IMR-90 (cell line): Measurements from ENCODE around the gene CIB1. TPM values are rescaled to one million over a fixed set of nuclear protein-coding genes. Genes with fewer than 3 reads are reported as not detected.

Experiments used
- ATAC-seq: fragments of 200-7000 bp; cut with Tn5 transposase; 2 replicates; pipeline ENCODE4 v1.9.1; 2020; ENCODE audit warnings: low read depth, mild to moderate bottlenecking, moderate library complexity
- BruUV-seq: library from RNA; stranded (reverse); fragments of 400-500 nt; replicated peaks from 2 replicates; lab custom pipeline; 2021; lab: Mats Ljungman, UMichigan
- CTCF ChIA-PET: fragments of 300-600 bp; formaldehyde crosslinking; extraction: SDS; loops from one replicate; lab custom pipeline; 2021; ENCODE audit warnings: antibody characterized with exemption; lab: Yijun Ruan, JAX
- POLR2A ChIA-PET: fragments of 300-600 bp; sonication (Branson Sonifier 250); formaldehyde crosslinking; loops from one replicate; lab custom pipeline; 2022; ENCODE audit warnings: antibody characterized with exemption; ENCODE audit not compliant: unreplicated experiment; lab: Charles Lee
- DNase-seq: peaks from one replicate; pipeline ENCODE4 v3.0.0; 2013
- H2AFZ ChIP-seq: replicated peaks from 2 replicates; pipeline ENCODE3; 2013; ENCODE audit warnings: low read length, mild to moderate bottlenecking; ENCODE audit not compliant: poor library complexity
- H2AK5ac ChIP-seq: 2 replicates; pipeline ENCODE4 v1.6.1; 2013; ENCODE audit warnings: low read depth, low read length, inconsistent platforms
- H2AK9ac ChIP-seq: replicated peaks from 2 replicates; pipeline ENCODE3; 2013; ENCODE audit warnings: mild to moderate bottlenecking, low read depth, low read length, moderate library complexity; ENCODE audit not compliant: poor library complexity
- H2BK120ac ChIP-seq: 2 replicates; pipeline ENCODE4 v1.6.1; 2013; ENCODE audit warnings: low read depth, low read length, inconsistent platforms
- H2BK15ac ChIP-seq: 3 replicates; pipeline ENCODE4 v1.6.1; 2013; ENCODE audit warnings: low read depth, low read length, inconsistent platforms
- H2BK20ac ChIP-seq: 2 replicates; pipeline ENCODE4 v1.6.1; 2013; ENCODE audit warnings: low read depth, mild to moderate bottlenecking, inconsistent platforms, low read length, moderate library complexity
- H2BK5ac ChIP-seq: 2 replicates; pipeline ENCODE4 v1.6.1; 2013; ENCODE audit warnings: mild to moderate bottlenecking, low read depth, low read length, inconsistent platforms; ENCODE audit not compliant: poor library complexity, severe bottlenecking
- H3K14ac ChIP-seq: replicated peaks from 2 replicates; pipeline ENCODE4 v1.6.1; 2013; ENCODE audit warnings: low read depth, low read length, inconsistent platforms
- H3K18ac ChIP-seq: 2 replicates; pipeline ENCODE4 v1.6.1; 2013; ENCODE audit warnings: low read depth, low read length, control low read depth
- H3K23ac ChIP-seq: 2 replicates; pipeline ENCODE4 v1.6.1; 2013; ENCODE audit warnings: low read depth, low read length, inconsistent platforms
- H3K27ac ChIP-seq: 2 replicates; pipeline ENCODE4 v1.5.1; 2013; ENCODE audit warnings: mild to moderate bottlenecking, control low read depth, low read length; ENCODE audit not compliant: insufficient read depth
- H3K27me3 ChIP-seq: 2 replicates; pipeline ENCODE4 v1.6.1; 2013; ENCODE audit warnings: low read length; ENCODE audit not compliant: control insufficient read depth, insufficient read depth
- H3K36me3 ChIP-seq: 2 replicates; pipeline ENCODE4 v1.6.1; 2013; ENCODE audit warnings: low read length, mixed read lengths; ENCODE audit not compliant: control insufficient read depth, insufficient read depth
- H3K4ac ChIP-seq: 2 replicates; pipeline ENCODE4 v1.6.1; 2013; ENCODE audit warnings: low read depth, low read length, inconsistent platforms
- H3K4me1 ChIP-seq: 2 replicates; pipeline ENCODE4 v1.6.1; 2013; ENCODE audit warnings: low read length, mixed read lengths; ENCODE audit not compliant: control insufficient read depth, insufficient read depth
- H3K4me2 ChIP-seq: 2 replicates; pipeline ENCODE4 v1.6.1; 2013; ENCODE audit warnings: low read depth, mild to moderate bottlenecking, control low read depth, low read length, moderate library complexity
- H3K4me3 ChIP-seq: 2 replicates; pipeline ENCODE4 v1.5.1; 2013; ENCODE audit warnings: low read depth, mild to moderate bottlenecking, control low read depth, low read length, moderate library complexity; ENCODE audit not compliant: insufficient read depth
- H3K56ac ChIP-seq: 2 replicates; pipeline ENCODE4 v1.6.1; 2013; ENCODE audit warnings: low read length, inconsistent platforms; ENCODE audit not compliant: insufficient read depth; ENCODE audit errors: extremely low read depth
- H3K79me1 ChIP-seq, 2 experiments: 2 replicates each; pipeline ENCODE4 v1.6.1; 2013; ENCODE audit warnings: low read length in 2 of 2, inconsistent platforms in 1 of 2, low read depth in 1 of 2
- H3K9ac ChIP-seq: 2 replicates; pipeline ENCODE4 v1.6.1; 2013; ENCODE audit warnings: low read depth, low read length, control low read depth
- H3K9me1 ChIP-seq: 2 replicates; pipeline ENCODE4 v1.6.1; 2013; ENCODE audit warnings: low read length, inconsistent platforms; ENCODE audit not compliant: insufficient read depth
- H3K9me3 ChIP-seq: 2 replicates; pipeline ENCODE4 v1.6.1; 2013; ENCODE audit warnings: low read length; ENCODE audit not compliant: control insufficient read depth, insufficient read depth
- H4K20me1 ChIP-seq: 2 replicates; pipeline ENCODE4 v1.6.1; 2013; ENCODE audit warnings: low read length, inconsistent platforms; ENCODE audit not compliant: insufficient read depth
- H4K5ac ChIP-seq: 2 replicates; pipeline ENCODE4 v1.6.1; 2013; ENCODE audit warnings: mild to moderate bottlenecking, low read depth, low read length, control low read depth
- H4K8ac ChIP-seq, 2 experiments: 2 replicates each; pipeline ENCODE4 v1.6.1; 2013; ENCODE audit warnings: low read depth in 2 of 2, low read length in 2 of 2, control low read depth in 1 of 2, inconsistent platforms in 1 of 2
- H4K91ac ChIP-seq: 2 replicates; pipeline ENCODE4 v1.6.1; 2013; ENCODE audit warnings: low read depth, low read length, inconsistent platforms; ENCODE audit not compliant: insufficient read depth
- BHLHE40 ChIP-seq: fragments of 150-350 bp; IDR thresholded peaks from 2 replicates; pipeline ENCODE4 v1.6.1; 2016; ENCODE audit warnings: mild to moderate bottlenecking, low read depth, low read length
- CHD1 ChIP-seq: IDR thresholded peaks from 2 replicates; pipeline ENCODE4 v1.6.1; 2012; ENCODE audit warnings: low read depth, low read length, improper control_type of control experiment
- ELK1 ChIP-seq: fragments of 150-350 bp; IDR thresholded peaks from 2 replicates; pipeline ENCODE4 v1.6.1; 2016; ENCODE audit warnings: low read depth, mild to moderate bottlenecking, low read length, moderate library complexity, borderline replicate concordance
- FOS ChIP-seq: fragments of 150-350 bp; IDR thresholded peaks from 2 replicates; pipeline ENCODE4 v1.6.1; 2016; ENCODE audit warnings: low read depth, low read length
- MAFK ChIP-seq: IDR thresholded peaks from 2 replicates; pipeline ENCODE4 v1.6.1; 2012; ENCODE audit warnings: low read depth, low read length, improper control_type of control experiment
- MXI1 ChIP-seq: IDR thresholded peaks from 2 replicates; pipeline ENCODE4 v1.6.1; 2012; ENCODE audit warnings: low read depth, mild to moderate bottlenecking, low read length, moderate library complexity, borderline replicate concordance
- RAD21 ChIP-seq: IDR thresholded peaks from 2 replicates; pipeline ENCODE4 v1.6.1; 2012; ENCODE audit warnings: low read length, improper control_type of control experiment
- RCOR1 ChIP-seq: IDR thresholded peaks from 2 replicates; pipeline ENCODE4 v1.6.1; 2012; ENCODE audit warnings: mild to moderate bottlenecking, low read length, improper control_type of control experiment; ENCODE audit not compliant: insufficient replicate concordance
- RFX5 ChIP-seq: IDR thresholded peaks from 2 replicates; pipeline ENCODE4 v1.8.0; 2012; ENCODE audit warnings: low read depth, mild to moderate bottlenecking, low read length, moderate library complexity
- SMC3 ChIP-seq: fragments of 150-350 bp; IDR thresholded peaks from 2 replicates; pipeline ENCODE4 v1.6.1; 2016; ENCODE audit warnings: low read depth, mild to moderate bottlenecking, antibody characterized with exemption, low read length, moderate library complexity
- USF2 ChIP-seq: fragments of 150-350 bp; IDR thresholded peaks from 2 replicates; pipeline ENCODE4 v1.6.1; 2017; ENCODE audit warnings: mild to moderate bottlenecking, antibody characterized with exemption, low read length, low read depth
- WGBS, 2 experiments: methylation state at CpG; one replicate each; pipeline versions ENCODE4 v1.1.5 to v1.1.7; 2013; ENCODE audit warnings: missing lambda C conversion rate in 2 of 2; ENCODE audit not compliant: insufficient read length in 1 of 2; ENCODE audit errors: extremely low coverage in 2 of 2; 5-methylcytosine and 5-hydroxymethylcytosine counted together
- dilution Hi-C: fragments of 300-500 bp; cut with HindIII; formaldehyde crosslinking; loops from one replicate; pipeline ENCODE4 v1.14.3; 2018; ENCODE audit warnings: low sequenced_read_pairs; ENCODE audit not compliant: unreplicated experiment
- in situ Hi-C: fragments of 300-500 bp; cut with MboI; formaldehyde crosslinking; loops from 3 replicates; pipeline ENCODE4 v1.14.3; 2019; ENCODE audit warnings: low sequenced_read_pairs, inconsistent platforms, mixed read lengths
- intact Hi-C: fragments of 100-400 bp; cut with micrococcal nuclease; formaldehyde crosslinking; loops from 2 replicates; pipeline ENCODE4 v1.10.0; 2022
- polyA plus RNA-seq, 3 experiments: library from polyadenylated mRNA; depleted of rRNA; stranded (reverse); fragments of >200 nt; gene quantifications; 2 replicates each; pipeline ENCODE4 v1.2.3, GENCODE V29; 2012; ENCODE audit warnings: low replicate concordance in 1 of 3
- total RNA-seq: library from RNA; depleted of rRNA; stranded (reverse); fragments of >200 nt; gene quantifications from 2 replicates; pipeline ENCODE4 v1.2.3, GENCODE V29; 2012
- TF ChIP-seq, protein P1 (sequence below): conservative IDR thresholded peaks from 2 replicates; pipeline ENCODE4 v1.5.1; 2012; ENCODE audit warnings: mild to moderate bottlenecking, low read depth, low read length, improper control_type of control experiment

The CIB1 gene
- total and polyA plus RNA-seq, 2 of the 4 experiments (the other 2 are of a cell fraction), result 31.5 to 94.1 TPM

GRCh38 chr15:90227336-90227735, 6.4 kb downstream of the CIB1 start:
- 92% methylated on average over 2 of the region's 7 CpGs; no CpG with 5 or more reads in 1 of the 2 experiments for WGBS, 2 experiments
- no peak overlapping the region for H3K14ac ChIP-seq
- H3K79me1 ChIP-seq, result peaks cover 9 to 24% of the 10 kb centered on the region in 2 experiments; a peak in 3 of 4 replicates
- H4K20me1 ChIP-seq, result 0 out of 2 replicates have a peak, but pooled peaks cover 7% of the 10 kb centered on the region
- no TSS peak for BruUV-seq
- ATAC-seq (no peak), DNase-seq (no peak)
- no peak overlapping the region for H3K56ac ChIP-seq
- H3K4me1 ChIP-seq, result peaks cover 4% of the 10 kb centered on the region
- no peak overlapping the region for H4K91ac ChIP-seq
- no peak overlapping the region for H4K5ac ChIP-seq
- H3K4me3 ChIP-seq, result no peak overlapping the region
- TF ChIP-seq MXI1 (no peak), RAD21 (no peak), BHLHE40 (no peak), RFX5 (no peak), USF2 (no peak), ELK1 (no peak), CHD1 (no peak), MAFK (no peak), SMC3 (no peak), RCOR1 (no peak), FOS (no peak)
- TF ChIP-seq, protein P1, sequence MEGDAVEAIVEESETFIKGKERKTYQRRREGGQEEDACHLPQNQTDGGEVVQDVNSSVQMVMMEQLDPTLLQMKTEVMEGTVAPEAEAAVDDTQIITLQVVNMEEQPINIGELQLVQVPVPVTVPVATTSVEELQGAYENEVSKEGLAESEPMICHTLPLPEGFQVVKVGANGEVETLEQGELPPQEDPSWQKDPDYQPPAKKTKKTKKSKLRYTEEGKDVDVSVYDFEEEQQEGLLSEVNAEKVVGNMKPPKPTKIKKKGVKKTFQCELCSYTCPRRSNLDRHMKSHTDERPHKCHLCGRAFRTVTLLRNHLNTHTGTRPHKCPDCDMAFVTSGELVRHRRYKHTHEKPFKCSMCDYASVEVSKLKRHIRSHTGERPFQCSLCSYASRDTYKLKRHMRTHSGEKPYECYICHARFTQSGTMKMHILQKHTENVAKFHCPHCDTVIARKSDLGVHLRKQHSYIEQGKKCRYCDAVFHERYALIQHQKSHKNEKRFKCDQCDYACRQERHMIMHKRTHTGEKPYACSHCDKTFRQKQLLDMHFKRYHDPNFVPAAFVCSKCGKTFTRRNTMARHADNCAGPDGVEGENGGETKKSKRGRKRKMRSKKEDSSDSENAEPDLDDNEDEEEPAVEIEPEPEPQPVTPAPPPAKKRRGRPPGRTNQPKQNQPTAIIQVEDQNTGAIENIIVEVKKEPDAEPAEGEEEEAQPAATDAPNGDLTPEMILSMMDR, result no peak
- ChIA-PET POLR2A (no interaction called here), CTCF (no interaction called here)
- no peak overlapping the region for H2BK15ac ChIP-seq
- no peak overlapping the region for H2BK120ac ChIP-seq
- H2BK5ac ChIP-seq, result no peak overlapping the region
- no peak overlapping the region for H3K18ac ChIP-seq
- in situ Hi-C loops (loop anchor here (10.0 kb wide), 1 partner anchor 333 kb away; the partner anchor contains the start of gene AP3S2), intact Hi-C loops (loop anchor here (10.0 kb wide), 1 partner anchor 143 kb away; no protein-coding TSS in a partner anchor), dilution Hi-C loops (no loop called here)
- no peak overlapping the region for H3K23ac ChIP-seq
- H3K27ac ChIP-seq, result no peak overlapping the region
- H2AFZ ChIP-seq, result no peak overlapping the region
- no peak overlapping the region for H3K9ac ChIP-seq
- no peak overlapping the region for H3K4me2 ChIP-seq
- H2AK9ac ChIP-seq, result peak overlapping the region; percentile 46
- peaks cover 67% of the 10 kb centered on the region for H3K36me3 ChIP-seq
- H2AK5ac ChIP-seq, result no peak overlapping the region
- no peak overlapping the region for H2BK20ac ChIP-seq
- peaks cover 11% of the 10 kb centered on the region for H3K9me1 ChIP-seq
- H3K27me3 ChIP-seq, result no peaks in the 10 kb centered on the region
- H3K9me3 ChIP-seq, result no peaks in the 10 kb centered on the region
- no peak overlapping the region for H3K4ac ChIP-seq
- H4K8ac ChIP-seq, result no peak overlapping the region
